Activated naive CD4-positive, alpha-beta T cell treated with anti-CD3 and anti-CD28 coated beads, Interleukin-2, amount 10 ng/mL, durations not matched to agents 7 days and 5 days (primary cell): Measurements from ENCODE around the gene WBP11.

Experiments used
- CTCF ChIA-PET: fragments of 350-600 bp; sonication (Branson Sonifier 250); formaldehyde crosslinking; loops from one replicate; lab custom pipeline; 2021; ENCODE audit warnings: antibody characterized with exemption; lab: Charles Lee
- DNase-seq: peaks from one replicate; pipeline ENCODE4 v3.0.0-alpha.2; 2020
- H3K27ac Mint-ChIP-seq: one replicate; pipeline ENCODE4 v1.8.0; 2021; ENCODE audit warnings: mild to moderate bottlenecking, moderate library complexity, mixed read lengths
- H3K27me3 Mint-ChIP-seq: one replicate; pipeline ENCODE4 v1.8.0; 2021; ENCODE audit warnings: mild to moderate bottlenecking, mixed read lengths
- H3K36me3 Mint-ChIP-seq: one replicate; pipeline ENCODE4 v1.8.0; 2021; ENCODE audit warnings: mixed read lengths
- H3K4me1 Mint-ChIP-seq: one replicate; pipeline ENCODE4 v1.8.0; 2021; ENCODE audit warnings: mixed read lengths
- H3K4me3 Mint-ChIP-seq: one replicate; pipeline ENCODE4 v1.8.0; 2021; ENCODE audit warnings: mild to moderate bottlenecking, moderate library complexity, mixed read lengths
- H3K9me3 Mint-ChIP-seq: one replicate; pipeline ENCODE4 v1.8.0; 2021; ENCODE audit warnings: mixed read lengths

WBP11 gene

DNA sequence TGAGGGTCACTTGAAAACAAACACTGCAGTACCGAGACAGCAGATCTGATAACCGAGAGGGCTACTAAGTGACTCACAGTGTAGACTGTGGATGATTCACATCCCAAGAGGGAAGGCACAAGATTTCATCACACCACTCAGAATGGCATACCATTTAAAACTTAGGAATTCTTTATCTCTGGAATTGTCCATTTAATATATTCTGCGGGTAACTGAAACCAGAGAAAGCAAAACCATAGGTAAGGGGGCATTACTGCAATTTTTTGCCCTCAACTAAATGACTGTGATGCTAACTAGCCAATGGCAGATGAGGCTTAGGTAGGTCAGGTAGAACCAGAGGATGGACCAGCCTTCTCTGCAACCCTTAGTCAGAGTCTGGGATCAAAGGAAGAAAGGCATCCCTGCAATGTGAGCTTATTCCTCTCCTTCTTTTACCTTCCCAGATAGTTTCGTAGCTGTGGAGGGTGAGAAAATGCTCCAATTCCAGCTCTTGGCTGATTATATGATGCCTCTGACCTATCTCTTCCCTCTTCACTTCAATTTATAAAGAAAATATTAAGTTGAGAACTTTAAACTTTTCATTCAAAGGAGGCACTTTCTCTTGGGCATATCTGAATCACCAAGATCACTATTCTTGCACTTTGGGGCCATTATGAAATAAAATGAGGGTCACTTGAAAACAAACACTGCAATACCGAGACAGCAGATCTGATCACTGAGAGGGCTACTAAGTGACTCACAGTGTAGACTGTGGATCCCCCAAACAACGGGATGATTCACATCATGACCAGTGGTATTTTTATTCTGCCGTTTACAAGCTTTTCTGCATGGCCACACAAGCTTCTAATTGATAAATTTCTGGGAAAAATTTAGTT lies 33.3 kb upstream of the WBP11 start:
- no peak for DNase-seq
- H3K4me3 Mint-ChIP-seq = no peak overlapping the region
- H3K9me3 Mint-ChIP-seq = no peaks in the 10 kb centered on the region
- peaks cover 7% of the 10 kb centered on the region for H3K27me3 Mint-ChIP-seq
- H3K36me3 Mint-ChIP-seq = no peaks in the 10 kb centered on the region
- CTCF ChIA-PET = no interaction called here
- H3K27ac Mint-ChIP-seq = no peak overlapping the region
- no peaks in the 10 kb centered on the region for H3K4me1 Mint-ChIP-seq

GRCh38 chr12:14834509-14834908 lies 31.2 kb upstream of the WBP11 start:
- Mint-ChIP-seq H3K4me3 (no peak overlapping the region), H3K36me3 (no peaks in the 10 kb centered on the region), H3K27me3 (peaks cover 12% of the 10 kb centered on the region), H3K4me1 (no peaks in the 10 kb centered on the region), H3K27ac (no peak overlapping the region), H3K9me3 (no peaks in the 10 kb centered on the region)
- CTCF ChIA-PET = no interaction called here
- DNase-seq = no peak

DNA sequence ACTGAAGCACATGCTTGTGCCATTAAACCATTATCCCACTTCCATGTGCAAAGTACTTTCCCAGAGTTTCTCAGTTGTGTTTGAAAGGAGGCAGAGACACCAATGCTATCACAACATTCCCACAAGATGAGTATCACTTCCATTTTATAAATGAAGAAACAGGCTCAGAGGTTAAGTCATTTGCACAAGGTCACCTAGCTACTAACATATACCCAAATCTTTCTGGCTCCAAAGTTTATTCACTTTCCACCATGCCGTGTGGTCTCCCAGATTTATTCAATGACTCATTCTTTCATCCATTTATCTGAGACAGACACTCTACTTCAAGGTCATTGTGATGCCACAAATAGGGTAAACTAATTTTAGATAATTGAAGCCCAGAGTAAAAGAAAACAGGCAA lies 30.7 kb upstream of the WBP11 start:
- CTCF ChIA-PET = interaction anchor here (1.1 kb wide), 1 partner anchor 388 kb away, joined by 3 read pairs; the partner anchor contains the start of gene RERG
- Mint-ChIP-seq H3K4me3 (no peak overlapping the region), H3K27ac (no peak overlapping the region), H3K27me3 (peaks cover 8% of the 10 kb centered on the region), H3K36me3 (no peaks in the 10 kb centered on the region), H3K9me3 (no peaks in the 10 kb centered on the region), H3K4me1 (no peaks in the 10 kb centered on the region)
- DNase-seq = no peak

DNA sequence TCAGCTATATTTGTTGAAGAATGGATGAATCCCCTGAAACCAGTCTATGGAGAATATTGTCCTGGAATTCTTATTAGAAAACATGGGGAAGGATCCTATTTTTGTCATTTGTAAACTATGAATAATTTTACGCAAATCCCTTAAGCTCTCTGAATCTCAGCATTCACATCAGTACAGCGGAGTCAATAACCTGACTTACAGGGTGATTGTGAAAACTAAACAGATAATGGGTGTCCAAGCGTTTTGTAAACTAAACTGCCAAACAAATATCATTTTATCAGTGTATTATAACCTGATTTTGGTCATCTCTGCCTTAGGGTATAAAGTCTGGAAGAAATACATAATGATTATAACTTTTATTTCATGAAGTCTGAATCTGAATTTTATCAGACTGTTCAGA lies 30.1 kb upstream of the WBP11 start:
- Mint-ChIP-seq H3K36me3 (no peaks in the 10 kb centered on the region), H3K4me1 (no peaks in the 10 kb centered on the region), H3K4me3 (no peak overlapping the region), H3K27me3 (peaks cover 8% of the 10 kb centered on the region), H3K9me3 (no peaks in the 10 kb centered on the region), H3K27ac (no peak overlapping the region)
- CTCF ChIA-PET = interaction anchor here (0.7 to 1.1 kb wide), 2 partner anchors 204 to 388 kb away, joined by 3 read pairs; partner anchors contain the start of gene RERG
- no peak for DNase-seq

- CTCF ChIA-PET = no interaction called here
- H3K9me3 Mint-ChIP-seq = no peaks in the 10 kb centered on the region
- H3K27ac Mint-ChIP-seq = no peak overlapping the region
- no peak overlapping the region for H3K4me3 Mint-ChIP-seq
- H3K27me3 Mint-ChIP-seq = peaks cover 8% of the 10 kb centered on the region
- H3K4me1 Mint-ChIP-seq = no peaks in the 10 kb centered on the region
- H3K36me3 Mint-ChIP-seq = no peaks in the 10 kb centered on the region
- no peak for DNase-seq
Measured at GRCh38 chr12:14828892-14829291, 25.6 kb upstream of the WBP11 start.

DNA sequence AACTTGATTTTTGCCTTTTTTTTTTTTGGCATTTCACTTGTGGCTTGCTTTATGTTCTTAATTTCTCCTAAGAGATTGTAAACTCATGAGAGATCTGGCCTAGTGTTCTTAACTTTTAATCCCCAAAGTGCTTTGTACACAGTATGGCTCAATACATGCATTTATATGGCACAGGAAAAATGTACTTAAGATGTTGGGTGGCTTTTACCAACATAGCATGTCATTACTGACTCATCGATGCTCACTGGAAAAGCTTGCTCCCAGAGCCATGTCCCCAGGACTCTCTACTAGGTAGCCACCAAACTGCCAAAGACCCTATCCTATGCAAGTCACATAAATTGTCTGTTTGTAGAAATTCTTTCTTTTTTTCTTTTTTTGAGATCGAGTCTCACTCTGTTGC lies 23.8 kb upstream of the WBP11 start:
- Mint-ChIP-seq H3K9me3 (no peaks in the 10 kb centered on the region), H3K27me3 (peaks cover 8% of the 10 kb centered on the region), H3K36me3 (no peaks in the 10 kb centered on the region), H3K27ac (no peak overlapping the region), H3K4me1 (peaks cover 3% of the 10 kb centered on the region), H3K4me3 (no peak overlapping the region)
- CTCF ChIA-PET = no interaction called here
- no peak for DNase-seq

GRCh38 chr12:14826491-14826890 lies 23.2 kb upstream of the WBP11 start:
- no peak overlapping the region for H3K4me3 Mint-ChIP-seq
- no peak for DNase-seq

GRCh38 chr12:14825256-14825655 lies 22.0 kb upstream of the WBP11 start:
- DNase-seq = no peak
- Mint-ChIP-seq H3K9me3 (no peaks in the 10 kb centered on the region), H3K36me3 (no peaks in the 10 kb centered on the region), H3K4me3 (no peak overlapping the region), H3K27me3 (peaks cover 4% of the 10 kb centered on the region), H3K27ac (no peak overlapping the region), H3K4me1 (peaks cover 3% of the 10 kb centered on the region)
- CTCF ChIA-PET = no interaction called here

More at GRCh38 chr12:14826491-14826890, 23.2 kb upstream of the WBP11 start:
- CTCF ChIA-PET = no interaction called here
- Mint-ChIP-seq H3K36me3 (no peaks in the 10 kb centered on the region), H3K27ac (no peak overlapping the region), H3K9me3 (no peaks in the 10 kb centered on the region), H3K4me1 (peaks cover 3% of the 10 kb centered on the region), H3K27me3 (peaks cover 7% of the 10 kb centered on the region)

DNA sequence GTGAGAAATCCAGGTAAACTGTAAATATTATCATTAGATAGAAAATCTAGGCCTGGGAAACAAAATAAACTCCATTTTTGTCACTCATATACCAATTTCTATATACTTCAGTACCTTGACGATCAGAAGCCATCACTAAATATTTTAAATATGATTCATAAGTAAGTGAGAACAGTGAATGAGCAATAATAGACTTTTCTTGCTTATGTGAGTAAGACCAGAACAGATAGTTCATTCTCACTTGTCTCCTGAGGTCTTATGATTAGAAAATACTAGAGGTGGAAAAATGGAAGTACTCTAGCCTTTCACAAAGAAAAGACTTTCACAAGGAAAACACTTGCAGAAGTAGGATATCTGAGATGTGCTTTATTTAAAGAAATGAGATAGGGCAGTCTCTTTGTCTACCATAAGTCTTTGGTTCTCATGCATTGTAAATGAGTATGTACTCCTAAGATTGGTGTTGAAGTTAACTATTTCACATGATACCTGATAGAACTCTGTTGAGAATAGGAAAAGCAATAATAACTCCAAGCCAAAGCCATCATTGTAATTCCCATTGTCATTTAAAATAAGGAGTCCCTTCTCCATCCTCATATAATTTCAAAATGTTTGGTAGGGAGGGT lies 20.8 kb upstream of the WBP11 start:
- Mint-ChIP-seq H3K4me1 (peaks cover 3% of the 10 kb centered on the region), H3K27ac (no peak overlapping the region), H3K4me3 (no peak overlapping the region), H3K36me3 (no peaks in the 10 kb centered on the region), H3K27me3 (peaks cover 4% of the 10 kb centered on the region), H3K9me3 (no peaks in the 10 kb centered on the region)
- CTCF ChIA-PET = no interaction called here
- no peak for DNase-seq

DNA sequence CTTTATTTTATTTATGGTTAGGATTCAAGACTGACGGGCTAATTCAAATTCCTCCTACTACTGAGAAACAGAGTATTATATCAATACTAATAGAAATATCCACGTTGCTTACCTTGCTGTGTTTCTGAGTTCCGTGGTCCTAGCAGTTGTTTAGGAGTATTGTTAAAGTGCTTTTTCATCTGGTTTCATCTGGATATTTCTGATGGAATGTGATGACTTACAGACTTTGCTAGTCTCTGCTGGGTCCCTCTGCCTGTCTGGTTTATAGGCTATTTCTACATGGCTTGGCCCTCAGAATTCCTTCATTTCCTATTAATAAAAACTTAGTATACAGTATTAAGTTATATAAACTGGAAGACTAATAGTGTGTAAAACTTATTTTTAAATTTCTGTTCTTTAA lies 10.7 kb upstream of the WBP11 start, which contains the start of gene SMCO3:
Gene SMCO3 (minus strand): TSS at position 169 of the 400 bp plus-strand sequence. CDS start 7,502 bp downstream, outside the sequence.
- Mint-ChIP-seq H3K36me3 (no peaks in the 10 kb centered on the region), H3K27ac (no peak within 1 kb of the TSS), H3K4me1 (peaks cover 19% of the 10 kb centered on the region)

DNA sequence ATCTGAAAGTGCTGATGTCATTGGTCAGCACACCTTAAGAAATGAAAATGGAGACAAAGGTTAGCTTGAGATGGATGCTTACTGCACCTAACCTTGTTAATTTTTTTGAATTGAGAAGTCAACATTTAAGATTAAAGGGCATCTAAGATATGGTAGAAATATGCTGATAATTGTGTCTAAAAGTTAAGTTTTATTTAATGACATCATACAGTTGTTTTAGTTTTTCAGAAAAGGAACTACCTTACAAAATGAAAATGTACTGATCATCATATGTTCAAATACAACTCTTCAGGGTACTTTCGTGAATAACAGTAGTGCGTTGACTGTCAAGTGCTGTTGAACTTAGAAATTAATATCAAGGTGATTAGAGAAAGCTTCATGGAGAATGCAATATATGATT lies 8.2 kb upstream of the WBP11 start:
- DNase-seq = no peak
- Mint-ChIP-seq H3K4me3 (no peak overlapping the region), H3K4me1 (peaks cover 11% of the 10 kb centered on the region), H3K9me3 (no peaks in the 10 kb centered on the region), H3K36me3 (no peaks in the 10 kb centered on the region), H3K27ac (no peak overlapping the region), H3K27me3 (peaks cover 3% of the 10 kb centered on the region)
- CTCF ChIA-PET = interaction anchor here (0.8 to 1.9 kb wide), 5 partner anchors 9 to 409 kb away, joined by 3 to 7 read pairs (median 4); partner anchors contain the start of genes C12orf60, RERG and WBP11

More for the DNA sequence above, 10.7 kb upstream of the WBP11 start, which contains the start of gene SMCO3:
- no peak for DNase-seq
- Mint-ChIP-seq H3K9me3 (no peaks in the 10 kb centered on the region), H3K4me3 (no peak within 1 kb of the TSS), H3K27me3 (peaks cover 3% of the 10 kb centered on the region)
- CTCF ChIA-PET = interaction anchor here (1.2 kb wide), 1 partner anchor 45 kb away, joined by 3 read pairs; no protein-coding TSS in a partner anchor

DNA sequence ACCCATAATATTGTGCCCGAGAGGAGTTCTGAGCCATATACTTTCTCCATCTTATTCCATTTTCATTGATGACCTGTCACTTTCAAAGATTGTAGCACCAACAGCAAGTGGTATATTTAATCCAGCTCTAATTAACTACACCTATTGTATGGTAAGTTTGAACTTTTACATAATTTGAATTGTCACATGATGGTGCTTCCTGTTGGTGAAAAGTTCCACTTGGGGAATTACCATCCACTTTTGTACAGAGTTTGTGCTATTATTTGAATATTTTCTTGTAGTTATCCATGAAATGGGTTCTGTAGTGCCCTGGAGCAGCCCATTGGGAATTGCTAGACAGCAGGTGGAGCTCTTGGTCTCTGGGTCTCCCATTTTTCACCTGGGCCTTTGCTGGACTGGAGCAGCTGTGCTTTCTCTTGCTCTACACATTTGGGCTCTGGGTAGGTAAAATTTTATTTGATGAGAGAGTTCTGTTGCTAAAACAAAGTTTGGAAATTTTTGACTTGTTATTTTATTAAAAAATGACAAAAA lies 7.7 kb upstream of the WBP11 start:
- CTCF ChIA-PET = interaction anchor here (0.8 to 1.9 kb wide), 6 partner anchors 8 to 410 kb away, joined by 3 to 7 read pairs (median 4); partner anchors contain the start of genes C12orf60, RERG and WBP11
- Mint-ChIP-seq H3K27ac (no peak overlapping the region), H3K4me3 (no peak overlapping the region), H3K9me3 (no peaks in the 10 kb centered on the region), H3K36me3 (no peaks in the 10 kb centered on the region), H3K27me3 (peaks cover 3% of the 10 kb centered on the region), H3K4me1 (peaks cover 11% of the 10 kb centered on the region)
- DNase-seq = peak; percentile 25

DNA sequence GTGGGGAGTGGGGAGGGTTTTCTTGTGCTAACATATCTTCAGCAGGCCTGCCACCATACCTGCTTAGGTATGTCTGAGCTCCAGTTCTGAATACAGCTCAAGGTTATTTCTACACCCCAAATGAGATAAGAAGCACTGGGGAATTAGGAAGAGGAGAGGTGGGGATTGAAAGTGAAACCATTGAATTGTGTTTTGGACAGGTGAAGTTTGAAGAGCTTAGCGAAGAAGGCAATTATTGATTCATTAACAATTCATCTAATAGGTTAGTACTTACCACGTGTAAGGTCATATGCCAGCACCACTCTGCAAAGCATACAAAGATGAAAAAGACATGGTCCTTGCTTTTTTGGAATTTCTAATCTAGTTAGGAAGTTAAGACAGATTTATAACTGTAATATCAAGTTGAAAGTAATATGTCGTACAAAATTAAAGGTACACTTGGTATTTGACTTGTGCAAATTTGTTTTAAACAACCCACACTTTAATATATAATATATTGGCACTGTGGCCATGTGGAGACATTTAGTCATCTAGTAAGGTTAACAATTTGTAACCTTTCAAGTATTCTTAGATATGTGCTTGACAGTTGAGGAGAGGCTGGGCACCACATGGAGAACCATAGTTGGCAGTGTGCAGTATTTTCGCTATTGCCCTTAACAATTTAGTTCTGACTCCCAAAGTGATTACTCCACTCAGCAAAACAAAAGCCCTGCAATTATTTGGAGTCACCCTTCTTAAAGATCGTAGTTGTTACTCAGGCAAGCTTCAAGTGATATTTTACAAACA lies 7.1 kb upstream of the WBP11 start:
- Mint-ChIP-seq H3K4me1 (peaks cover 15% of the 10 kb centered on the region), H3K27me3 (peaks cover 3% of the 10 kb centered on the region), H3K36me3 (no peaks in the 10 kb centered on the region), H3K4me3 (no peak overlapping the region), H3K27ac (no peak overlapping the region), H3K9me3 (no peaks in the 10 kb centered on the region)
- CTCF ChIA-PET = interaction anchor here (0.7 to 1.9 kb wide), 6 partner anchors 8 to 411 kb away, joined by 3 to 7 read pairs (median 4); partner anchors contain the start of genes C12orf60, RERG and WBP11
- DNase-seq = no peak
